H9 (cell line): Measurements from ENCODE around the gene PRPF6. TPM values are rescaled to one million over a fixed set of nuclear protein-coding genes. Genes with fewer than 3 reads are reported as not detected.

Source experiments
- DNase-seq: peaks from one replicate; pipeline ENCODE4 v3.0.0-alpha.2; 2017
- H2AFZ ChIP-seq: one replicate; pipeline ENCODE4 v1.6.1; 2013; ENCODE audit warnings: mild to moderate bottlenecking, low read length, control low read depth, moderate library complexity
- H2AK5ac ChIP-seq: 2 replicates; pipeline ENCODE4 v1.6.1; 2013; ENCODE audit warnings: low read length, control low read depth, mixed read lengths; ENCODE audit not compliant: insufficient read length
- H2BK120ac ChIP-seq: one replicate; pipeline ENCODE4 v1.6.1; 2013; ENCODE audit warnings: low read depth, mild to moderate bottlenecking, low read length, control low read depth, inconsistent platforms; ENCODE audit not compliant: poor library complexity, severe bottlenecking
- H2BK12ac ChIP-seq: 2 replicates; pipeline ENCODE4 v1.6.1; 2013; ENCODE audit warnings: low read length, control low read depth, mixed read lengths, low read depth; ENCODE audit not compliant: insufficient read length
- H2BK15ac ChIP-seq: 2 replicates; pipeline ENCODE4 v1.6.1; 2013; ENCODE audit warnings: low read depth, low read length, control low read depth
- H2BK20ac ChIP-seq: one replicate; pipeline ENCODE4 v1.6.1; 2013; ENCODE audit warnings: low read depth, mild to moderate bottlenecking, low read length, control low read depth, inconsistent platforms; ENCODE audit not compliant: poor library complexity, severe bottlenecking
- H2BK5ac ChIP-seq: 2 replicates; pipeline ENCODE4 v1.6.1; 2013; ENCODE audit warnings: low read length, control low read depth, mixed read lengths; ENCODE audit not compliant: insufficient read length
- H3K14ac ChIP-seq: 2 replicates; pipeline ENCODE4 v1.6.1; 2013; ENCODE audit warnings: low read length, control low read depth; ENCODE audit not compliant: insufficient read depth
- H3K18ac ChIP-seq: 2 replicates; pipeline ENCODE4 v1.6.1; 2013; ENCODE audit warnings: low read depth, mild to moderate bottlenecking, mixed read lengths, low read length, control low read depth; ENCODE audit not compliant: insufficient read length
- H3K23ac ChIP-seq: 2 replicates; pipeline ENCODE4 v1.6.1; 2013; ENCODE audit warnings: low read length, control low read depth, mixed read lengths, low read depth; ENCODE audit not compliant: insufficient read length
- H3K23me2 ChIP-seq: 2 replicates; pipeline ENCODE4 v1.6.1; 2013; ENCODE audit warnings: low read depth, mild to moderate bottlenecking, mixed read lengths, low read length, control low read depth; ENCODE audit not compliant: insufficient read length, poor library complexity, severe bottlenecking
- H3K27ac ChIP-seq: 2 replicates; pipeline ENCODE4 v1.5.1; 2013; ENCODE audit warnings: low read length, control low read depth, mixed read lengths, low read depth; ENCODE audit not compliant: insufficient read length
- H3K27me3 ChIP-seq: 2 replicates; pipeline ENCODE4 v1.6.1; 2013; ENCODE audit warnings: low read length, control low read depth, inconsistent platforms; ENCODE audit not compliant: insufficient read depth
- H3K4ac ChIP-seq: 2 replicates; pipeline ENCODE4 v1.6.1; 2013; ENCODE audit warnings: low read depth, mild to moderate bottlenecking, control low read depth, inconsistent platforms, low read length, moderate library complexity
- H3K4me1 ChIP-seq: 2 replicates; pipeline ENCODE4 v1.6.1; 2013; ENCODE audit warnings: low read length, control low read depth, inconsistent platforms; ENCODE audit not compliant: insufficient read depth
- H3K4me2 ChIP-seq: 2 replicates; pipeline ENCODE4 v1.6.1; 2013; ENCODE audit warnings: low read length, control low read depth, mixed read lengths; ENCODE audit not compliant: insufficient read length, insufficient read depth
- H3K56ac ChIP-seq: 2 replicates; pipeline ENCODE4 v1.6.1; 2013; ENCODE audit warnings: low read depth, mild to moderate bottlenecking, mixed read lengths, low read length, control low read depth; ENCODE audit not compliant: insufficient read length
- H3K79me1 ChIP-seq: 2 replicates; pipeline ENCODE4 v1.6.1; 2013; ENCODE audit warnings: low read depth, mild to moderate bottlenecking, moderate library complexity, low read length, control low read depth, inconsistent platforms; ENCODE audit not compliant: insufficient read depth, poor library complexity, severe bottlenecking
- H3K79me2 ChIP-seq: 2 replicates; pipeline ENCODE4 v1.6.1; 2013; ENCODE audit warnings: low read length, control low read depth, inconsistent platforms; ENCODE audit not compliant: insufficient read depth
- H3K9ac ChIP-seq: 2 replicates; pipeline ENCODE4 v1.6.1; 2013; ENCODE audit warnings: low read length, control low read depth, mixed read lengths; ENCODE audit not compliant: insufficient read length; ENCODE audit errors: extremely low read depth
- H3K9me3 ChIP-seq: one replicate; pipeline ENCODE4 v1.6.1; 2013; ENCODE audit warnings: low read depth, low read length, inconsistent platforms; ENCODE audit not compliant: control insufficient read depth
- H3T11ph ChIP-seq: one replicate; pipeline ENCODE4 v1.6.1; 2013; ENCODE audit warnings: mild to moderate bottlenecking, low read length, control low read depth, inconsistent platforms
- H4K20me1 ChIP-seq: one replicate; pipeline ENCODE4 v1.6.1; 2013; ENCODE audit not compliant: control insufficient read depth, insufficient read length, insufficient read depth
- H4K5ac ChIP-seq: 2 replicates; pipeline ENCODE4 v1.6.1; 2013; ENCODE audit warnings: low read depth, mild to moderate bottlenecking, mixed read lengths, low read length, control low read depth; ENCODE audit not compliant: insufficient read length
- H4K8ac ChIP-seq: replicated peaks from 2 replicates; pipeline ENCODE4 v1.6.1; 2013; ENCODE audit warnings: low read length, control low read depth, mixed read lengths, low read depth; ENCODE audit not compliant: insufficient read length
- H4K91ac ChIP-seq: 2 replicates; pipeline ENCODE4 v1.6.1; 2013; ENCODE audit warnings: low read depth, mild to moderate bottlenecking, moderate library complexity, mixed read lengths, low read length, control low read depth; ENCODE audit not compliant: insufficient read length
- H3K27ac Mint-ChIP-seq, 3 experiments: 2 replicates in 2 of 3; 3 replicates in 1 of 3; pipeline ENCODE4 v1.8.0; 2020 to 2021; ENCODE audit warnings: mixed read lengths in 3 of 3, mild to moderate bottlenecking in 1 of 3, moderate library complexity in 1 of 3
- H3K27me3 Mint-ChIP-seq: 2 replicates; pipeline ENCODE4 v1.8.0; 2021; ENCODE audit warnings: low read depth, mild to moderate bottlenecking, moderate library complexity, mixed read lengths
- H3K36me3 Mint-ChIP-seq, 3 experiments: 2 replicates in 2 of 3; 3 replicates in 1 of 3; pipeline ENCODE4 v1.8.0; 2020 to 2021; ENCODE audit warnings: low read depth in 3 of 3, mixed read lengths in 3 of 3; ENCODE audit not compliant: insufficient read depth in 1 of 3
- H3K4me1 Mint-ChIP-seq, 2 experiments: 2 replicates each; pipeline ENCODE4 v1.8.0; 2020; ENCODE audit warnings: mixed read lengths in 2 of 2
- H3K4me3 Mint-ChIP-seq, 2 experiments: 2 replicates in 1 of 2; 3 replicates in 1 of 2; pipeline ENCODE4 v1.8.0; 2020 to 2021; ENCODE audit warnings: mild to moderate bottlenecking in 2 of 2, mixed read lengths in 2 of 2, moderate library complexity in 1 of 2
- H3K9me3 Mint-ChIP-seq, 2 experiments: 2 replicates in 1 of 2; 3 replicates in 1 of 2; pipeline ENCODE4 v1.8.0; 2020; ENCODE audit warnings: mild to moderate bottlenecking in 2 of 2, mixed read lengths in 2 of 2, moderate library complexity in 1 of 2
- CTCF ChIP-seq: fragments of 200-600 bp; sonication (generic); conservative IDR thresholded peaks from 3 replicates; pipeline ENCODE4 v1.8.0; 2021; ENCODE audit warnings: antibody characterized with exemption, mild to moderate bottlenecking
- WGBS: extraction: QIAGEN DNeasy Blood & Tissue Kit; methylation state at CpG from one replicate; pipeline ENCODE4 v1.1.7; 2013; ENCODE audit warnings: missing lambda C conversion rate, low lambda C conversion rate, mixed read lengths; ENCODE audit not compliant: insufficient read length; ENCODE audit errors: extremely low coverage; 5-methylcytosine and 5-hydroxymethylcytosine counted together
- total RNA-seq: library from RNA; stranded (reverse); gene quantifications from 2 replicates; pipeline ENCODE4 v1.2.1, GENCODE V29; 2021

Gene PRPF6
- total RNA-seq, 1 experiment from 2014 or later, result 87.9 TPM

GRCh38 chr20:64051561-64052325 lies 70.8 kb downstream of the PRPF6 start:
- Histone ChIP-seq H3K9ac (no peak overlapping the region), H3K79me1 (no peaks in the 10 kb centered on the region), H2BK5ac (no peak overlapping the region), H2AK5ac (no peak overlapping the region), H3K18ac (no peak overlapping the region), H3K23ac (no peak overlapping the region), H3K14ac (no peak overlapping the region), H3K27me3 (peaks cover 18% of the 10 kb centered on the region; the same call in 1 of the 2 replicates), H3T11ph (no peak overlapping the region), H3K4me2 (no peak overlapping the region), H3K23me2 (no peaks in the 10 kb centered on the region), H4K5ac (no peak overlapping the region), H3K9me3 (no peaks in the 10 kb centered on the region), H3K4ac (no peak overlapping the region), H2AFZ (no peak overlapping the region), H3K56ac (no peak overlapping the region), H2BK120ac (no peak overlapping the region), H4K20me1 (no peaks in the 10 kb centered on the region), H2BK12ac (no peak overlapping the region), H4K91ac (no peak overlapping the region), H3K79me2 (no peaks in the 10 kb centered on the region), H3K4me1 (no peaks in the 10 kb centered on the region), H3K27ac (no peak overlapping the region), H2BK15ac (no peak overlapping the region), H4K8ac (no peak overlapping the region), H2BK20ac (no peak overlapping the region)
- Mint-ChIP-seq H3K27ac (no peak overlapping the region), H3K36me3 (peaks cover 0 to under 1% (median 0%) of the 10 kb centered on the region in 3 experiments; a peak in 2 of 7 replicates), H3K27me3 (peaks cover 51% of the 10 kb centered on the region), H3K9me3 (0 out of 5 replicates have a peak, but pooled peaks cover 0 to 2% of the 10 kb centered on the region in 2 experiments), H3K4me3 (no peak overlapping the region), H3K4me1 (peaks cover 13 to 18% of the 10 kb centered on the region in 2 experiments)
- TF ChIP-seq CTCF, result no peak
- DNase-seq, result no peak
- WGBS, result no CpG with 5 or more reads among the region's 15 CpGs
